Suprapubic skin (tissue), 4 donors: ENCODE results near the gene MINDY1. TPM values are rescaled to one million over a fixed set of nuclear protein-coding genes. Genes with fewer than 3 reads are reported as not detected.

Experiments
- DNase-seq, 2 donors: peaks; one replicate each; pipeline ENCODE4 v3.0.0-alpha.2; 2019; ENCODE audit warnings: low spot score in 2 of 2
- H3K27ac ChIP-seq: fragments of 200-600 bp; sonication (generic); one replicate; pipeline ENCODE4 v1.5.1; 2019
- H3K27me3 ChIP-seq: fragments of 200-600 bp; sonication (generic); one replicate; pipeline ENCODE4 v1.5.1; 2019
- H3K36me3 ChIP-seq: fragments of 200-600 bp; sonication (generic); one replicate; pipeline ENCODE4 v1.5.1; 2019
- H3K4me1 ChIP-seq: fragments of 200-600 bp; sonication (generic); one replicate; pipeline ENCODE4 v1.5.1; 2019
- H3K4me3 ChIP-seq: fragments of 200-600 bp; sonication (generic); one replicate; pipeline ENCODE4 v1.5.1; 2019; ENCODE audit warnings: mild to moderate bottlenecking
- H3K9me3 ChIP-seq: fragments of 200-600 bp; sonication (generic); one replicate; pipeline ENCODE4 v1.5.1; 2019
- EP300 ChIP-seq: sonication (generic); formaldehyde crosslinking; IDR thresholded peaks from one replicate; pipeline ENCODE4 v1.6.1; 2017; ENCODE audit warnings: antibody characterized with exemption
- POLR2A ChIP-seq, 2 donors: fragments of 450-650 bp; IDR thresholded peaks; one replicate each; pipeline ENCODE4 v1.6.1; 2017; ENCODE audit warnings: antibody characterized with exemption in 2 of 2, mild to moderate bottlenecking in 2 of 2, moderate library complexity in 2 of 2
- POLR2AphosphoS5 ChIP-seq, 3 donors: sonication (generic); formaldehyde crosslinking; IDR thresholded peaks; one replicate each; pipeline ENCODE4 v1.6.1; 2017; ENCODE audit warnings: antibody characterized with exemption in 3 of 3
- WGBS: methylation state at CpG from one replicate; pipeline ENCODE4 v1.1.5; 2018; 5-methylcytosine and 5-hydroxymethylcytosine counted together
- total RNA-seq, 4 donors: library from RNA; depleted of rRNA; stranded (reverse); fragments of >200 nt; gene quantifications; one replicate each; pipeline ENCODE4 v1.1.0, GENCODE V29; 2016
- TF ChIP-seq, protein P1 (sequence below), 2 donors: fragments of 200-600 bp in 1 of 2; fragments of 450-650 bp in 1 of 2; sonication (generic) in 1 of 2; IDR thresholded peaks; one replicate each; pipeline ENCODE4 v1.5.1; 2016 to 2019; ENCODE audit warnings: antibody characterized with exemption in 2 of 2, mild to moderate bottlenecking in 1 of 2, moderate library complexity in 1 of 2

The MINDY1 gene
- total RNA-seq, 4 donors from 2014 or later: 31.7 to 59.1 (median 35.8) TPM

GRCh38 chr1:150995896-150996295 lies 10.8 kb downstream of the MINDY1 start:
- Histone ChIP-seq H3K4me3 (no peak overlapping the region), H3K36me3 (peaks cover 40% of the 10 kb centered on the region), H3K27me3 (no peaks in the 10 kb centered on the region), H3K4me1 (peaks cover 15% of the 10 kb centered on the region), H3K27ac (peak overlapping the region; percentile 76), H3K9me3 (no peaks in the 10 kb centered on the region)
- whole genome bisulfite sequencing: 23% methylated on average over 9 of the region's 9 CpGs
- peak in 1 of 3 donors; percentile 17 for TF ChIP-seq POLR2AphosphoS5 (IDR thresholded peaks at IDR 0.05)
- TF ChIP-seq, protein P1, sequence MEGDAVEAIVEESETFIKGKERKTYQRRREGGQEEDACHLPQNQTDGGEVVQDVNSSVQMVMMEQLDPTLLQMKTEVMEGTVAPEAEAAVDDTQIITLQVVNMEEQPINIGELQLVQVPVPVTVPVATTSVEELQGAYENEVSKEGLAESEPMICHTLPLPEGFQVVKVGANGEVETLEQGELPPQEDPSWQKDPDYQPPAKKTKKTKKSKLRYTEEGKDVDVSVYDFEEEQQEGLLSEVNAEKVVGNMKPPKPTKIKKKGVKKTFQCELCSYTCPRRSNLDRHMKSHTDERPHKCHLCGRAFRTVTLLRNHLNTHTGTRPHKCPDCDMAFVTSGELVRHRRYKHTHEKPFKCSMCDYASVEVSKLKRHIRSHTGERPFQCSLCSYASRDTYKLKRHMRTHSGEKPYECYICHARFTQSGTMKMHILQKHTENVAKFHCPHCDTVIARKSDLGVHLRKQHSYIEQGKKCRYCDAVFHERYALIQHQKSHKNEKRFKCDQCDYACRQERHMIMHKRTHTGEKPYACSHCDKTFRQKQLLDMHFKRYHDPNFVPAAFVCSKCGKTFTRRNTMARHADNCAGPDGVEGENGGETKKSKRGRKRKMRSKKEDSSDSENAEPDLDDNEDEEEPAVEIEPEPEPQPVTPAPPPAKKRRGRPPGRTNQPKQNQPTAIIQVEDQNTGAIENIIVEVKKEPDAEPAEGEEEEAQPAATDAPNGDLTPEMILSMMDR (IDR thresholded peaks at IDR 0.05): peak; percentile 81 to 84
- no peak for TF ChIP-seq EP300
- TF ChIP-seq POLR2A (IDR thresholded peaks at IDR 0.05): no peak
- DNase-seq: peak in 1 of 2 donors; percentile 77

DNA sequence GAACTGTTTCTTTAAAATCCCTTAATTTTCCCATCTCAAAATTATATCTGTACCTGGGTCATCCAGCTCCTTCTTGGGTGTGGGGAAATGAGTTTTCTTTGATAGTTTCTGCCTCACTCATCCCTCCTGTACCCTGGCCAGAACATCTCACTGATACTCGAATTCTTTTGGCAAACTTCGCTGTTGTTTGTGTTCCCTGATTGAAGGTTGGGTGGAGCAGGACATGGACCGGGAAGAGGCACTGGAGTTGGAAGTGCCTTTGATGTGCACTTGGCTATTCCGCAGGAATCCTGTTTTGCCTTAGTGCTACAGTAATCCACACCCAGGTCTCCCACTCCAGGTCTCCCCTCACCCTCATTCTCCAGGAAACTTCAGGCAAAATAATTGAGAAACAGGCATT lies 11.2 kb downstream of the MINDY1 start:
- Histone ChIP-seq H3K4me3 (no peak overlapping the region), H3K27ac (peak overlapping the region; percentile 76), H3K9me3 (no peaks in the 10 kb centered on the region), H3K27me3 (no peaks in the 10 kb centered on the region), H3K36me3 (peaks cover 36% of the 10 kb centered on the region), H3K4me1 (peaks cover 15% of the 10 kb centered on the region)
- 21% methylated on average over 4 of the region's 4 CpGs for WGBS
- no peak for DNase-seq
- TF ChIP-seq EP300 (no peak), POLR2AphosphoS5 (IDR thresholded peaks at IDR 0.05) (no peak)

DNA sequence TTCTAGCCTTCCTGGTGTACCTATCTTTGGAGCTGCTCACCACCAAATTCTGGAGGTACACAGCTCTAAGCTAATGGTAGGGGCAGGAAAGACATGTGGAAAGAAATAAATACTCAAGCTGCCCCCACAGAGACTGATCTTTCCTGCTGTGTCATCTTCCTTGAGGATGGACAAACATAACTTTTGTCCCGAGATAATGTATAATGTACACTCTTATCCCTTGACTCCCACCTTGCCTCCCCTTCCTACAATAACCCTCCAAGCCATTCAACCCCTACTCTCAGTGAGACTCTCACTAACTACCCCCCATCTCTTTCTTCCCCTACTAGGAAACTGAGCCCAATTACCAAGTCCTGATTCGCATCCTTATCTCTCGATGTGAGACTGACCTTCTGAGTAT lies 12.5 kb downstream of the MINDY1 start:
- WGBS: 85% methylated on average over 3 of the region's 3 CpGs

DNA sequence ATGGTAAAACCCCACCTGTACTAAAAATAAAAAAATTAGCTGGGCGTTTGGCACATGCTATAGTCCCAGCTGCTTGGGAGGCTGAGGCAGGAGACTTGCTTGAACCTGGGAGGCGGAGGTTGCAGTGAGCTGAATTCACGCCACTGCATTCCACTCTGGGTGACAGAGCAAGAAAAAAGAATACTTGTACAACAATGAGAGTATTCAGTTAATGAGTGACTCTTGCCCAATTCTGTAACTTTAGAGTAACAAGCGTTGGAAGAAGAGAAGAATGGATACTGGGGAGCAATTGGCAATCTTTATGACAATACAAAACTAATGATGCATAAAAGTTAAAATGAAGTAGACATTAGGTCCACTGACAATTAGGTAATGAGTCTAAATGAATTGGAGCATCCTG lies 14.1 kb downstream of the MINDY1 start:
- no peak overlapping the region for H3K4me3 ChIP-seq
- TF ChIP-seq POLR2A (IDR thresholded peaks at IDR 0.05) (no peak), POLR2AphosphoS5 (IDR thresholded peaks at IDR 0.05) (no peak), EP300 (no peak)
- TF ChIP-seq, protein P1 (IDR thresholded peaks at IDR 0.05): no peak
- H3K4me1 ChIP-seq: peaks cover 15% of the 10 kb centered on the region
- DNase-seq: no peak
- peaks cover 9% of the 10 kb centered on the region for H3K36me3 ChIP-seq
- 61% methylated on average over 4 of the region's 4 CpGs for WGBS
- H3K27ac ChIP-seq: no peak overlapping the region
- no peaks in the 10 kb centered on the region for H3K27me3 ChIP-seq
- H3K9me3 ChIP-seq: no peaks in the 10 kb centered on the region

More for the DNA sequence above, 12.5 kb downstream of the MINDY1 start:
- Histone ChIP-seq H3K27ac (no peak overlapping the region), H3K9me3 (no peaks in the 10 kb centered on the region), H3K4me1 (peaks cover 15% of the 10 kb centered on the region), H3K4me3 (no peak overlapping the region), H3K36me3 (peaks cover 26% of the 10 kb centered on the region), H3K27me3 (no peaks in the 10 kb centered on the region)
- TF ChIP-seq, protein P1 (IDR thresholded peaks at IDR 0.05): no peak
- no peak for TF ChIP-seq POLR2AphosphoS5 (IDR thresholded peaks at IDR 0.05)
- no peak for TF ChIP-seq POLR2A (IDR thresholded peaks at IDR 0.05)
- no peak for TF ChIP-seq EP300
- DNase-seq: no peak

DNA sequence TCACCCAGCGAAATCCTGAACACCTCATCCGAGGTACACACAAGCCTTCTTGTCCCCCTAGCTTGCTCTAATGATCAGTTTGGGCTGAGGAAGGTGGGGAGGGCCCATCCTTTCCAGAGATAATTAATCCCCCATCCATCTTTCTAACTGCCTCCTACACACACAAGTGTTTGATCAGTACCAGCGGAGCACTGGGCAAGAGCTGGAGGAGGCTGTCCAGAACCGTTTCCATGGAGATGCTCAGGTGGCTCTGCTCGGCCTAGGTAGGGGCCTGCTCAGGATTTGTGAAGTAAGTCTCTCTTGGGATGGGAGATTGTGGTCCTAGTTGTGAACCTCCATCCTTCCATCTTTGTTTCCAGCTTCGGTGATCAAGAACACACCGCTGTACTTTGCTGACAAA lies 18.8 kb downstream of the MINDY1 start:
- Histone ChIP-seq H3K27me3 (no peaks in the 10 kb centered on the region), H3K9me3 (no peaks in the 10 kb centered on the region), H3K36me3 (no peaks in the 10 kb centered on the region), H3K4me3 (no peak overlapping the region), H3K27ac (no peak overlapping the region), H3K4me1 (no peaks in the 10 kb centered on the region)
- TF ChIP-seq POLR2A (IDR thresholded peaks at IDR 0.05): no peak
- no peak for TF ChIP-seq EP300
- TF ChIP-seq POLR2AphosphoS5 (IDR thresholded peaks at IDR 0.05): no peak
- TF ChIP-seq, protein P1 (IDR thresholded peaks at IDR 0.05): no peak
- 94% methylated on average over 7 of the region's 7 CpGs for WGBS
- no peak for DNase-seq
